ELR (cell line): Measurements from ENCODE around the gene IRAG1.

Experiments
- DNase-seq: peaks from one replicate; pipeline ENCODE4 v3.0.0-alpha.2; 2015; ENCODE audit warnings: low read depth

The IRAG1 gene

DNA sequence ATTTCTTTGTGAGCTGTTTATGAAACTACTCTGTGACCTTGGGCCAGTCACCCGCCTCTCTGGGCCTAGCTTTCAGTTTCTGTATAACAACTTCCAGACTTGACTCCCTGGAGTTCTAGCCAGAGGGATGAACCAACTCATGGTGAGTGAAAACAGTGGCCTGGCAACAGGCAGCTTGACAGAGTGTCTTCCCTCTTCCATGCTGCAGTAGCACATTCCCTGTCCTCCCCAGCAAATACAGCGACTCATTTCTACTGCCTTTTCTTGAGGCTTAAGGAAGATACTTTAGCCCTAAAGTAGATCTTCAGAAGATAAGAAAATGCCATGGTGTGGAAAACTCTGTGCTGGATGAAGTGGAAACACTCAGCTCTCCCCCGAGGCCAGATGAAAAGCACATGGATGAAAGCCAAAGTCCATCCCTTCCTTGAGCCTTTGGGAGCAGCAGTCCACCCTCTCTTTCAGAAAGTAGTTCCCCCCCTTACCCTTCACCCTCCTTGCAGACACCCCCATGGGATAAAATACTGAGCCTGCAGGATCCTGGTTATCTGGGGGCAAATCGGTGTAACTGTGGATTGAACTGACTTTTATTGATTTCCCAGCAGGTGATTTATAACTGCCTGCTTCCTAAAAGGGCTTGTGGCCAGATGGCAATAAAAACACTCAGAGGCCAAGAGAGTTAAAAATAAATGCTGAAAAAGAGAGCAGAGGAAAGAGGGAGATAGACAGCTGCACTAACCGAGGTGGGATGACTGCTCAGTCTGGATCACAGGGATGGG, 24.1 kb downstream of the IRAG1 start:
- peak; percentile 40 for DNase-seq

- DNase-seq, result peak; percentile 20
Measured at GRCh38 chr11:10667521-10667885, 26.1 kb downstream of the IRAG1 start.

GRCh38 chr11:10666556-10667520, 26.7 kb downstream of the IRAG1 start:
- peak; percentile 60 for DNase-seq

- DNase-seq, result no peak
Measured at GRCh38 chr11:10664496-10664895, 29.1 kb downstream of the IRAG1 start.

GRCh38 chr11:10663990-10664389, 29.6 kb downstream of the IRAG1 start:
- DNase-seq, result no peak

GRCh38 chr11:10663365-10663764, 30.2 kb downstream of the IRAG1 start:
- no peak for DNase-seq

- no peak for DNase-seq
Measured at GRCh38 chr11:10660323-10660722, 33.2 kb downstream of the IRAG1 start.

DNA sequence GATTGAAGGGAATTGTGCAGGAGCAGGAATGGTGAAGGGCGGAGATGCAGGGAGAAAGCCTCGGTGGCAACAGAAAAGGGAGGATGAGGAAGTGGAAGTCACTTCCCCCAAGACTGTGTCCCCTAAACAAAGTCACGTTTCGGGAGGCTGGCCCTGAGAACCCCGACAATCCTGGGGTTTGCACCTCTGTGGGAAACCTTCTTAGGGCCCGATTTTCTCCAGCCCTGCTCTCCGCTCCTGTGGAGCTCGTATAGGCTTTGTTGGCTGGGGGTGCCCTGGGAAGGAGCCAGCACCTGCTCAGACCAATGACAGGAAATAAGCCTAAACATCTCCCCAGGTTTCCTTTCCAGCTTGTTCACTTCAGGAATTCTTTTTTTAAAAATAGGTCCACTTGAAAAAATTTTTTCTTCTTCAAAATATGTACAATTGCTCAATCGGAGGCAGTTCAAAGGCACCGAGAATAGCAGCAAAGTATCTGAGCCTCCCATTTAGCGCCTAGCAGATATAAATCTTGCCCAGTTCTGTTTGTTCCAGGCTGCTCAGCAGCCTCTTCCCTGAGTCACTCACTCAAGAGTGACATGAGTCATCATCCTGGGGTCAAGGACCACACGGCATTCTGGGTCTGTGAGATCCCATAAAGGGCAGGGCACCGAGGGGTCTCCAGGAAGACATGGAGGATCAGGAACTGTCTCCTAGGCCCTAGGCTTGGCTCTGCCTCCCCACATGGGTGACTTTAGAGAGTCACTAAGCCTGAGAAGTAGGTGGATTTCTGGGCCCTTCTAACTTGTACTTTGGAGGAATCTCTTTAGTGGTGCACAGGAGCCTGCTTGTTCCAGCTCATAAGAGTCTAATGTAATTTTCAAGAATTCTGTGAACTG, 34.0 kb downstream of the IRAG1 start:
- DNase-seq, result peak; percentile 92

- DNase-seq, result no peak
Measured at GRCh38 chr11:10658621-10659338, 34.8 kb downstream of the IRAG1 start.

DNA sequence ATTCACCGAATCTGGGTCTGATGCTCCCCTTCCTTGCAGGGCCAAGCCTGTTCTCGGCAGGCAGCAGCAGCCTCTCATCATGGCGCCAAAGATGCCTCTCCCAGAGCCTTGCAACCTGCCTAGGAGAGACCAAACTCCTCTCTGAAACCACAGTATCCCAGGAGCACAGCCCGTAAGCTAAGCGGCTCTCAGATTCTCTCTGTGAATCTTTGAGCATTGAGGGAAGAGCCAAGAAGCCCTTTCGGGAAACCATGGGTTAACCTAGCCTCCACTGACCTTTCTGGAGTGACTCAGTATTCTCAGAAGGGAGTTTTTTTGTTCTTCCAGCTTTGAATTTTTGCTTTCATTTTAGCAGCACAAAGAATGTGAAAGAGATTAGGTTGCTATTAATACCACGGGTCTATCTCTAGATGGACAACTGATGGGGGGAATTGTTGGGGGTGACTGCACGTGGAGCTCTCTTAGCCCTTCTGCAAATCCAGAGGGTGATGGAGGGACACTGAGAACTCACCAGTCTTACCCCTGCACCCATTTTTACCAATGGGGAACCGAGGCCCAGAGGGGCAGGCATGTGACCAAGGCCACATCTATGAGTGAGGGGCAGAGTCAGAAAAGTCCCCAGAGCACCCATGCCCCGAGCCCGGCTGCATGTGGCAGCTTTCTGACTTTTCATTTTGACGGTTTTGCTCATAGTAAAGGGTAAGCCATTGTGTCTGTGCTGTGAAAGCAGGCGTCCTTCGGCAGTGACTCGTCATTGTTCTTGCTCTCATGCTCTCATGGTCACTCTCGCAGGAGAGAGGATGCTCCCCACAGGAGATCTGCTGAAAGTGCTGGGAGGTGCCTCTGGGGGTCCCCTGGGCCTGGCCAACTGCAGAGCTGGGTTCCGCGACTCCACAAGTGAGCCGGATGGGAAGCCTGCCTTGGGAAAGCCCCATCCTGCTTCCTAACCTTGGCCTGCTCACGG, 36.0 kb downstream of the IRAG1 start:
- DNase-seq, result peak; percentile 74

DNA sequence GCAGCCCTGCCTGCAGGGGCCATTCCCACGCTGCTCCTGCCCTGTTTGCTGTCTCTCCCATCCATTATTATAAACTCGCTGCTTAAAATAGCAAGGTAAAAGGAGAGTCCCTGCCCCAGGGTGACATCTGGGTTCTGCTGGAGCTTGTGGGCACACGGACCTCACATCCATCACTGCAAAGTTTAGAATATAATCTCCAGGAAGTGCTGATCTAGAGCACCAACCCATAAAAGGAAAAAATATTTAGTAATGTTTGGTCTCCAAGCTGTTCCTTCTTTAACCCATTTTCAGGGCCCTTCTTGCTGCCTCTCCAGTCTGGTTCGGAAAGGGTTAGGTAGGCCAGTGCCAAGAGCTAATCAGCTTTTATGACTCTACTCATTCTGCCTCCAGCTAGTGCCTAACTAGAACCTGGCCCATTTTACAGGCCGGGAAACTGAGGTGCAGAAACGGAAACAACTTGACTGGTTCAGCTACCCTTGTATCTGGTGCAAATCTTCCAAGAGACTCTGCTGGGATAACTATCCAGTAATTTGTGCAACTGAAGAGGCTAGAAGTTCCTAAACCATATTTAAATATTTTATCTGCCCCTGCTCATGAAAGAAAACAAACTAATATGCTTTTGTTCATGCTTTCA, 37.5 kb downstream of the IRAG1 start:
- DNase-seq, result no peak

- no peak for DNase-seq
Measured at GRCh38 chr11:10655227-10655626, 38.3 kb downstream of the IRAG1 start.

GRCh38 chr11:10654811-10655150, 38.8 kb downstream of the IRAG1 start:
- no peak for DNase-seq

GRCh38 chr11:10653946-10654810, 39.4 kb downstream of the IRAG1 start:
- peak; percentile 62 for DNase-seq

- DNase-seq, result no peak
Measured at GRCh38 chr11:10653261-10653660, 40.3 kb downstream of the IRAG1 start.

- DNase-seq, result no peak
Measured at GRCh38 chr11:10651656-10652361, 41.7 kb downstream of the IRAG1 start.

DNA sequence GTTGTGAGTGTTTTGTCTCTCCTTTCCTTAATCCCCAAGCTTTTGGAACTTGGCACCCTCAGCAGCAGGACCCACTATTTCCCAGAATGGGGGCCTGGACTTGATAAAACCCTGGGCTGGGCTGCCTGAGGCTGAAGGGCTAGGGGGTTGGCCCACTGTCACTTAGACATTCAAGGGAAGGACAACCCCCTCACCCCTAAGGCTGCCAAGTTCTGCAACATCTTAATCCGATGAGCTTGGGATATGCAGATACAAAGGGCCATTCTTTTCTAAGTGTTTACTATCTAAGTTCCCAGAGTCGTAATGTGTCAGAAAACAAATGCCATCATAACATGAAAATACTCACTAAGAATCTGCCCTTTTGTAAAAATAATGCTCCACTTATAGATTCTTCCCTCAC, 42.9 kb downstream of the IRAG1 start:
- no peak for DNase-seq

DNA sequence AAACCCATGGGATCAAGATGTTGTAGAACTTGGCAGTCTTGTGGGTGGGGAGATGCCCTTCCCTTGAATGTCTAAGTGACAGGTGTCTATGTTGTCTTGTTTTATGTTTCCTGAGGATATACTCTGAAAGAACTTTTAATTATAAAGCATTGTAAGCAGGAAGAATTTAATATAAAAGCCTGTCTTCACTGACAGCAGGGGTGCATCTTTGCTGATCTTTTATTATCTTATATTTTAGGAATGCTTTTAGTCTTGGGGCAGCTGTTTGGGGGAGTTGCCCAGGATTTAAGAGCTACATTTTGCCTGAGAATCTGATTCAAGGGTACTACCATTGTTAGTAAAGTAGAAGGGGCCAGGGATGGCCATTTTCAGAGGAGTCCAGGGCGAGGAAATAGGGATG, 43.4 kb downstream of the IRAG1 start:
- DNase-seq, result no peak
